Breast epithelium (tissue), 4 donors: ENCODE data around the gene URM1. TPM values are rescaled to one million over a fixed set of nuclear protein-coding genes. Genes with fewer than 3 reads are reported as not detected.

Source experiments
- DNase-seq, 2 donors: peaks; one replicate each; pipeline ENCODE4 v3.0.0-alpha.2; 2019; ENCODE audit warnings: low spot score in 2 of 2
- H3K27ac ChIP-seq, 2 donors: fragments of 200-600 bp; sonication (generic) in 1 of 2; one replicate each; pipeline ENCODE4 v1.5.1; 2016 to 2019; ENCODE audit warnings: mild to moderate bottlenecking in 1 of 2
- H3K27me3 ChIP-seq, 2 donors: fragments of 200-600 bp; sonication (generic) in 1 of 2; one replicate each; pipeline versions ENCODE4 v1.5.1 to v1.6.0; 2017 to 2019; ENCODE audit warnings: control low read depth in 1 of 2, mild to moderate bottlenecking in 1 of 2
- H3K36me3 ChIP-seq: fragments of 200-600 bp; one replicate; pipeline ENCODE4 v1.5.1; 2019
- H3K4me1 ChIP-seq, 2 donors: fragments of 200-600 bp; sonication (generic); one replicate each; pipeline ENCODE4 v1.5.1; 2016 to 2019; ENCODE audit warnings: control low read depth in 1 of 2
- H3K4me3 ChIP-seq, 3 donors: fragments of 200-600 bp; sonication (generic); 1 replicate in 2 of 3; 2 replicates in 1 of 3; pipeline ENCODE4 v1.5.1; 2016 to 2019; ENCODE audit warnings: mild to moderate bottlenecking in 3 of 3, moderate library complexity in 2 of 3
- H3K9me3 ChIP-seq, 2 donors: fragments of 200-600 bp; sonication (generic) in 1 of 2; one replicate each; pipeline ENCODE4 v1.5.1; 2016 to 2019; ENCODE audit warnings: control low read depth in 1 of 2
- CTCF ChIP-seq, 3 donors: fragments of 450-650 bp; IDR thresholded peaks; one replicate each; pipeline ENCODE4 v1.5.1; 2016 to 2017; ENCODE audit warnings: antibody characterized with exemption in 3 of 3, mild to moderate bottlenecking in 3 of 3, moderate library complexity in 3 of 3
- POLR2A ChIP-seq: fragments of 450-650 bp; IDR thresholded peaks from one replicate; pipeline ENCODE4 v1.6.1; 2016; ENCODE audit warnings: antibody characterized with exemption, mild to moderate bottlenecking, moderate library complexity
- POLR2AphosphoS5 ChIP-seq, 3 donors: sonication (generic); formaldehyde crosslinking; IDR thresholded peaks; one replicate each; pipeline ENCODE4 v1.6.1; 2017; ENCODE audit warnings: antibody characterized with exemption in 3 of 3
- intact Hi-C: fragments of 100-400 bp; cut with DNase I; formaldehyde crosslinking; loops from one replicate; pipeline ENCODE4 v1.15.1; 2023; ENCODE audit warnings: low total_unique reads
- total RNA-seq, 3 donors: library from RNA; depleted of rRNA; stranded (reverse); fragments of >200 nt; gene quantifications; one replicate each; pipeline ENCODE4 v1.1.0, GENCODE V29; 2016

Gene URM1
- total RNA-seq, 3 donors from 2014 or later: 21.3 to 24.1 (median 23.8) TPM

- H3K27me3 ChIP-seq: no peaks in the 10 kb centered on the region
- intact Hi-C loops: no loop called here
- no peak for DNase-seq
- no peaks in the 10 kb centered on the region for H3K9me3 ChIP-seq
- H3K4me3 ChIP-seq: no peak overlapping the region
- no peaks in the 10 kb centered on the region for H3K36me3 ChIP-seq
- no peak overlapping the region for H3K27ac ChIP-seq
- TF ChIP-seq POLR2A: no peak
- TF ChIP-seq CTCF (IDR thresholded peaks at IDR 0.05): no peak
- TF ChIP-seq POLR2AphosphoS5 (IDR thresholded peaks at IDR 0.05): no peak
- H3K4me1 ChIP-seq: peaks cover 5 to 8% of the 10 kb centered on the region in 2 donors
These were observed 3.1 kb downstream of the URM1 start for GRCh38 chr9:128374221-128374675.

GRCh38 chr9:128375865-128376264 lies 4.7 kb downstream of the URM1 start:
- Histone ChIP-seq H3K4me3 (no peak overlapping the region), H3K4me1 (peaks cover 5 to 8% of the 10 kb centered on the region in 2 donors), H3K9me3 (no peaks in the 10 kb centered on the region), H3K27ac (no peak overlapping the region), H3K36me3 (no peaks in the 10 kb centered on the region), H3K27me3 (no peaks in the 10 kb centered on the region)
- intact Hi-C loops: no loop called here
- TF ChIP-seq CTCF (IDR thresholded peaks at IDR 0.05) (no peak), POLR2A (no peak), POLR2AphosphoS5 (IDR thresholded peaks at IDR 0.05) (no peak)
- no peak for DNase-seq

DNA sequence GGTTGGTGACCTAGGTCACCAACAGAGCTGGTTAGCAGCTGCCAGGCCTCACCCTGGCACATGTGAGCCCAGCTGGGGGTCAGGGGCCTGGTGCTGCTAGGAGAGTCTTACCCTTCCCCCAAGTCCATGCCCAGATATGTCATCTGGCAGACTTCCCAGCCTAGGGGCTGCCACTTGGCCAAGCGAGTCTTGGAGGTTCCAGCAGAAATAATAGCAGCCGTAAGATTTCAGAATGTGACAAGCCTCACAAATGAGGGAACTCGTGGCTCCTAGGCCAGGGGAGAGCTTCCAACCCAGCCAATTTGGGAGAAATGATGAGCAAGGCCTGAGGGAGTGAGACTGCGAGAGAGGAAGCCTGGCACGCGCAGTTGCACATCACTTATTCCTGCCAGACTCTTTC lies 11.1 kb downstream of the URM1 start:
- H3K4me3 ChIP-seq: no peak overlapping the region
- no peak overlapping the region for H3K27ac ChIP-seq
- H3K9me3 ChIP-seq: no peaks in the 10 kb centered on the region
- intact Hi-C loops: no loop called here
- no peaks in the 10 kb centered on the region for H3K36me3 ChIP-seq
- H3K27me3 ChIP-seq: no peaks in the 10 kb centered on the region
- DNase-seq: no peak
- no peak for TF ChIP-seq POLR2AphosphoS5 (IDR thresholded peaks at IDR 0.05)
- TF ChIP-seq CTCF (IDR thresholded peaks at IDR 0.05): no peak
- TF ChIP-seq POLR2A: no peak
- no peaks in the 10 kb centered on the region for H3K4me1 ChIP-seq

- no peak overlapping the region for H3K27ac ChIP-seq
- no peaks in the 10 kb centered on the region for H3K4me1 ChIP-seq
- H3K36me3 ChIP-seq: no peaks in the 10 kb centered on the region
- no peak for TF ChIP-seq POLR2A
- no peak for TF ChIP-seq POLR2AphosphoS5 (IDR thresholded peaks at IDR 0.05)
- no peak for TF ChIP-seq CTCF (IDR thresholded peaks at IDR 0.05)
- no peak for DNase-seq
- intact Hi-C loops: no loop called here
- H3K27me3 ChIP-seq: no peaks in the 10 kb centered on the region
- H3K9me3 ChIP-seq: no peaks in the 10 kb centered on the region
- no peak overlapping the region for H3K4me3 ChIP-seq
These were observed 12.0 kb downstream of the URM1 start for GRCh38 chr9:128383007-128383753.

GRCh38 chr9:128383791-128384190 lies 12.6 kb downstream of the URM1 start:
- Histone ChIP-seq H3K27me3 (no peaks in the 10 kb centered on the region), H3K36me3 (no peaks in the 10 kb centered on the region), H3K4me1 (no peaks in the 10 kb centered on the region), H3K27ac (no peak overlapping the region), H3K9me3 (no peaks in the 10 kb centered on the region), H3K4me3 (no peak overlapping the region)
- intact Hi-C loops: no loop called here
- no peak for DNase-seq
- TF ChIP-seq POLR2AphosphoS5 (IDR thresholded peaks at IDR 0.05) (no peak), CTCF (IDR thresholded peaks at IDR 0.05) (no peak), POLR2A (no peak)
